ENCODE results near the gene ERC2.

GRCh38 chr3:55870594-55870993 lies 597.7 kb downstream of the ERC2 start:
- TF ChIP-seq, protein P1, sequence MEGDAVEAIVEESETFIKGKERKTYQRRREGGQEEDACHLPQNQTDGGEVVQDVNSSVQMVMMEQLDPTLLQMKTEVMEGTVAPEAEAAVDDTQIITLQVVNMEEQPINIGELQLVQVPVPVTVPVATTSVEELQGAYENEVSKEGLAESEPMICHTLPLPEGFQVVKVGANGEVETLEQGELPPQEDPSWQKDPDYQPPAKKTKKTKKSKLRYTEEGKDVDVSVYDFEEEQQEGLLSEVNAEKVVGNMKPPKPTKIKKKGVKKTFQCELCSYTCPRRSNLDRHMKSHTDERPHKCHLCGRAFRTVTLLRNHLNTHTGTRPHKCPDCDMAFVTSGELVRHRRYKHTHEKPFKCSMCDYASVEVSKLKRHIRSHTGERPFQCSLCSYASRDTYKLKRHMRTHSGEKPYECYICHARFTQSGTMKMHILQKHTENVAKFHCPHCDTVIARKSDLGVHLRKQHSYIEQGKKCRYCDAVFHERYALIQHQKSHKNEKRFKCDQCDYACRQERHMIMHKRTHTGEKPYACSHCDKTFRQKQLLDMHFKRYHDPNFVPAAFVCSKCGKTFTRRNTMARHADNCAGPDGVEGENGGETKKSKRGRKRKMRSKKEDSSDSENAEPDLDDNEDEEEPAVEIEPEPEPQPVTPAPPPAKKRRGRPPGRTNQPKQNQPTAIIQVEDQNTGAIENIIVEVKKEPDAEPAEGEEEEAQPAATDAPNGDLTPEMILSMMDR (IDR thresholded peaks at IDR 0.05; ENCODE audit: insufficient read depth, low read depth, low read length) = no peak
- TF ChIP-seq EZH2 (IDR thresholded peaks at IDR 0.05; ENCODE audit: insufficient read depth, low read length) = no peak

Measured in astrocyte (in vitro differentiated cells and primary cell).